Caco-2 (cell line): ENCODE measurements around the gene PNLIP. TPM values are rescaled to one million over a fixed set of nuclear protein-coding genes. Genes with fewer than 3 reads are reported as not detected.

ENCODE experiments used
- BruUV-seq: library from RNA; stranded (reverse); fragments of 400-500 nt; replicated peaks from 2 replicates; lab custom pipeline; 2021; lab: Mats Ljungman, UMichigan
- CTCF ChIA-PET: fragments of 300-600 bp; sonication (Branson Sonifier 250); formaldehyde crosslinking; loops from one replicate; lab custom pipeline; 2022; ENCODE audit warnings: antibody characterized with exemption; lab: Charles Lee
- POLR2A ChIA-PET: fragments of 300-600 bp; sonication (Branson Sonifier 250); formaldehyde crosslinking; loops from one replicate; lab custom pipeline; 2022; ENCODE audit warnings: antibody characterized with exemption; lab: Charles Lee
- DNase-seq, 2 experiments: peaks; one replicate each; pipeline versions ENCODE4 v3.0.0 to v3.0.0-alpha.2; 2020 to 2022
- H3K27me3 ChIP-seq: replicated peaks from 2 replicates; pipeline ENCODE4 v1.6.0; 2011; ENCODE audit warnings: low read length; ENCODE audit not compliant: control insufficient read depth, insufficient read depth
- H3K36me3 ChIP-seq: 2 replicates; pipeline ENCODE4 v1.5.1; 2011; ENCODE audit warnings: low read length; ENCODE audit not compliant: control insufficient read depth, insufficient read depth
- H3K4me1 ChIP-seq: fragments of 250-450 bp; sonication (Bioruptor Pico); 2 replicates; pipeline ENCODE4 v1.5.1; 2020; ENCODE audit warnings: mild to moderate bottlenecking
- H3K4me3 ChIP-seq: 2 replicates; pipeline ENCODE4 v1.5.1; 2011; ENCODE audit warnings: low read depth, mild to moderate bottlenecking, control low read depth, low read length
- H3K9me3 ChIP-seq: fragments of 250-450 bp; sonication (Bioruptor Pico); 2 replicates; pipeline ENCODE4 v1.5.1; 2020; ENCODE audit warnings: mild to moderate bottlenecking, moderate library complexity
- H3K27ac Mint-ChIP-seq: one replicate; pipeline ENCODE4 v1.8.0; 2022; ENCODE audit warnings: mixed read lengths; ENCODE audit not compliant: unreplicated experiment
- H3K27me3 Mint-ChIP-seq: one replicate; pipeline ENCODE4 v1.8.0; 2022; ENCODE audit warnings: mixed read lengths; ENCODE audit not compliant: insufficient read depth, unreplicated experiment
- H3K36me3 Mint-ChIP-seq: one replicate; pipeline ENCODE4 v1.8.0; 2022; ENCODE audit warnings: mild to moderate bottlenecking, mixed read lengths; ENCODE audit not compliant: insufficient read depth, unreplicated experiment
- H3K4me1 Mint-ChIP-seq: one replicate; pipeline ENCODE4 v1.8.0; 2022; ENCODE audit warnings: low read depth, mixed read lengths; ENCODE audit not compliant: unreplicated experiment
- H3K4me3 Mint-ChIP-seq: one replicate; pipeline ENCODE4 v1.8.0; 2022; ENCODE audit warnings: mild to moderate bottlenecking, moderate library complexity, mixed read lengths; ENCODE audit not compliant: unreplicated experiment
- H3K9me3 Mint-ChIP-seq: one replicate; pipeline ENCODE4 v1.8.0; 2022; ENCODE audit warnings: mixed read lengths; ENCODE audit not compliant: unreplicated experiment
- CTCF ChIP-seq, 2 experiments: fragments of 200-600 bp in 1 of 2; IDR thresholded peaks; 1 replicate in 1 of 2; 2 replicates in 1 of 2; pipeline versions ENCODE4 v1.5.1 to v1.8.0; 2011 to 2022; ENCODE audit warnings: antibody characterized with exemption in 1 of 2, control low read depth in 1 of 2, inconsistent platforms in 1 of 2, low read depth in 1 of 2, low read length in 1 of 2, mild to moderate bottlenecking in 1 of 2, moderate library complexity in 1 of 2; ENCODE audit not compliant: insufficient read depth in 1 of 2, severe bottlenecking in 1 of 2, unreplicated experiment in 1 of 2
- intact Hi-C: fragments of 100-400 bp; cut with micrococcal nuclease; formaldehyde crosslinking; loops from one replicate; pipeline ENCODE4 v1.10.0; 2022; ENCODE audit not compliant: unreplicated experiment
- total RNA-seq: library from RNA; stranded (reverse); gene quantifications from 2 replicates; pipeline ENCODE4 v1.2.3, GENCODE V29; 2022

Gene PNLIP
- total RNA-seq, 1 experiment from 2014 or later, result not detected

GRCh38 chr10:116602648-116603400 is 57.1 kb downstream of the PNLIP start:
- no TSS peak for BruUV-seq
- intact Hi-C loops, result no loop called here
- TF ChIP-seq CTCF (IDR thresholded peaks at IDR 0.05; ENCODE audit: insufficient read depth in 1 of 2, low read depth in 1 of 2, low read length in 1 of 2, severe bottlenecking in 1 of 2, unreplicated experiment in 1 of 2), result no peak
- H3K27me3 Mint-ChIP-seq, result no peaks in the 10 kb centered on the region
- no peak for DNase-seq
- Histone ChIP-seq H3K9me3 (no peaks in the 10 kb centered on the region), H3K27me3 (no peaks in the 10 kb centered on the region), H3K4me3 (no peak overlapping the region), H3K4me1 (no peaks in the 10 kb centered on the region), H3K36me3 (no peaks in the 10 kb centered on the region)
- H3K4me3 Mint-ChIP-seq, result no peak overlapping the region
- ChIA-PET POLR2A (no interaction called here), CTCF (no interaction called here)
- no peaks in the 10 kb centered on the region for H3K9me3 Mint-ChIP-seq
- no peaks in the 10 kb centered on the region for H3K4me1 Mint-ChIP-seq
- H3K36me3 Mint-ChIP-seq, result no peaks in the 10 kb centered on the region
- H3K27ac Mint-ChIP-seq, result no peak overlapping the region

- Mint-ChIP-seq H3K27me3 (no peaks in the 10 kb centered on the region), H3K4me3 (no peak overlapping the region), H3K36me3 (no peaks in the 10 kb centered on the region), H3K27ac (no peak overlapping the region), H3K9me3 (no peaks in the 10 kb centered on the region), H3K4me1 (no peaks in the 10 kb centered on the region)
- H3K27me3 ChIP-seq, result no peaks in the 10 kb centered on the region
- ChIA-PET POLR2A (no interaction called here), CTCF (no interaction called here)
- intact Hi-C loops, result no loop called here
- no TSS peak for BruUV-seq
- no peak overlapping the region for H3K4me3 ChIP-seq
- no peak for DNase-seq
- H3K9me3 ChIP-seq, result no peaks in the 10 kb centered on the region
- peaks cover 4% of the 10 kb centered on the region; the same call in 1 of the 2 replicates for H3K4me1 ChIP-seq
- no peaks in the 10 kb centered on the region for H3K36me3 ChIP-seq
- TF ChIP-seq CTCF (IDR thresholded peaks at IDR 0.05; ENCODE audit: insufficient read depth in 1 of 2, low read depth in 1 of 2, low read length in 1 of 2, severe bottlenecking in 1 of 2, unreplicated experiment in 1 of 2), result no peak
These were observed 60.3 kb downstream of the PNLIP start for GRCh38 chr10:116606061-116606483.

GRCh38 chr10:116607336-116607735 is 61.6 kb downstream of the PNLIP start:
- no peak overlapping the region for H3K4me3 Mint-ChIP-seq
- ChIA-PET CTCF (no interaction called here), POLR2A (no interaction called here)
- H3K27ac Mint-ChIP-seq, result no peak overlapping the region
- no peaks in the 10 kb centered on the region for H3K27me3 Mint-ChIP-seq
- Histone ChIP-seq H3K36me3 (no peaks in the 10 kb centered on the region), H3K4me1 (peaks cover 4% of the 10 kb centered on the region; the same call in 1 of the 2 replicates), H3K4me3 (no peak overlapping the region), H3K27me3 (no peaks in the 10 kb centered on the region), H3K9me3 (no peaks in the 10 kb centered on the region)
- H3K9me3 Mint-ChIP-seq, result no peaks in the 10 kb centered on the region
- DNase-seq, result no peak
- intact Hi-C loops, result no loop called here
- H3K36me3 Mint-ChIP-seq, result no peaks in the 10 kb centered on the region
- no peaks in the 10 kb centered on the region for H3K4me1 Mint-ChIP-seq
- TF ChIP-seq CTCF (IDR thresholded peaks at IDR 0.05; ENCODE audit: insufficient read depth in 1 of 2, low read depth in 1 of 2, low read length in 1 of 2, severe bottlenecking in 1 of 2, unreplicated experiment in 1 of 2), result no peak
- BruUV-seq, result no TSS peak
